NCI-H2196 treated with DMSO at 0.1 percent for 48 hours (cell line): ENCODE results near the gene RAB8A.

Experiments
- DNase-seq: peaks from one replicate; lab custom pipeline; 2025; ENCODE audit not compliant: unreplicated experiment; lab: John Stamatoyannopoulos, UW

Gene RAB8A

GRCh38 chr19:16139752-16140151 lies 28.1 kb downstream of the RAB8A start:
- no peak for DNase-seq

DNA sequence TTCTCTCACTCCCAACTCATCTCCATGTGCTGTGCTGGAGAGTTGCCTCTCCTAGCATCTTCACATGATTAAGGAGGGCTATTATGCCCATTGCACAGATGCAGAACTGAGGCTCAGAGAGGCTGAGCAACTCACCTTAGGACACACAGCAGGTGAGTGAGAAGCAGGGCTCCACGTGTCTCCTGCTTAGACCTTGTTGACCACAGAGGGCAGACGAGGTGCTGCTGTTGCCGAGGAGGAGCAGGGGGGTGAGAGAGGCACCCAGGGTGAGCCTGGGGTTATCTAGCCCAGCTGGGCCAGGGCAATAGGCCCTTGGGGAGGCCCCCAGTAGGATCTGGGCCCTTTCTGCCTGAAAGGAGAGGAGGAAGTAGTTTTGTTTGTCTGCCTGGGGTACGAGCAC lies 29.4 kb downstream of the RAB8A start:
- no peak for DNase-seq

GRCh38 chr19:16142032-16142580 lies 30.4 kb downstream of the RAB8A start:
- DNase-seq = no peak

- peak; percentile 61 for DNase-seq
These were observed 31.9 kb downstream of the RAB8A start, which contains the start of gene HSH2D for GRCh38 chr19:16143399-16144215. HSH2D (plus strand) TSS chr19:16143685; CDS start chr19:16148751, 5,066 bp downstream.

GRCh38 chr19:16144216-16144581 lies 32.5 kb downstream of the RAB8A start:
- no peak for DNase-seq

DNA sequence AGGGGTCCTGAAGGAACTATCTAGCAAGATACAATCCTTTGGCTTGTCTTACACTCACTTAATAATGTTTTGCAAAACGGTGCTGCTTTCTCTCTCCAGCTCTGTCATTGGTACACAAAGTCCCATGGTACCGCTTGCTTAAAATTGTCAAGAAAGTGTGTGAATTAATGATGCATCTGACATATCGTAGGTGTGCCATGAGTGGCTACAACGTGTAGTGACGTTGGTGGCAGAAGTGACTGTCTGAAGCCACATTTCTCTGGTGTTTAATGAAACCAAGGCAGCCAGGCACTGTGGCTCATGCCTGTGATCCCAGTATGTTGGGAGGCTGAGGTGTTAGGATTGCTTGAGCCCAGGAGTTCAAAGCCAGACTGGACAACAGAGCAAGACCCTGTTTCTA lies 34.4 kb downstream of the RAB8A start:
- DNase-seq = no peak

DNA sequence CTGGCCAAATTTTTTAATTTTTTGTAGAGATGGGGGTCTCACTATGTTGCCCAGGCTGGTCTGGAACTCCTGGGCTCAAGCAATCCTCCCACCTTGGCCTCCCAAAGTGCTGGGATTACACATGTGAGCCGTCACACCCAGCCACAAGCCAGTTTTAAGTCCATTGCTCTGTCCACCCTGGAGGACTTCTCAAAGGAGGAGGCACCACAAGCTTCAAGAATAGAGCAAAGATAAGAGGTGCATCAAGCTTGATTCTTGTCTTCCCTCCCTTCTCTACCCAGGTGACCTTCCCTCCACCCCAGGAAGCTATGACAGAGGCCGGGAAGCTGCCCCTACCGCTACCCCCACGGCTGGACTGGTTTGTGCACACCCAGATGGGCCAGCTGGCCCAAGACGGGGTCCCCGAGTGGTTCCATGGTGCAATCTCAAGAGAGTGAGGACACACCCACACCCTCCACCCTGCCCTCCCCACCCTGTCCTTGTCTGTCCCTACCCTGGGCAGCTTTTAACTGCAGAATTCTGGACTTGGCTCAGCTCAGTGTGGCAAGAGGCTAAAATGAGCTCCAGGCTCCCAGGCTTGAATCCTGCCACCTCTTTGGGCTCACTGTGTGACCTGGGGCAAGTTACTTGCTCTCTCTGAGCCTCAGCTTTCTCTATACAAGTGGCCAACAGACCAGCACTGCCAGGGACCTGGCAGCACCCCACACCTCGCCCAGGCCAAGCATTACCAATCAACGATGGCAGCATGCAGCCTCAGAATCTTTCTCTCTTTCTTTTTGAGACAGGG lies 36.9 kb downstream of the RAB8A start:
- DNase-seq = no peak

DNA sequence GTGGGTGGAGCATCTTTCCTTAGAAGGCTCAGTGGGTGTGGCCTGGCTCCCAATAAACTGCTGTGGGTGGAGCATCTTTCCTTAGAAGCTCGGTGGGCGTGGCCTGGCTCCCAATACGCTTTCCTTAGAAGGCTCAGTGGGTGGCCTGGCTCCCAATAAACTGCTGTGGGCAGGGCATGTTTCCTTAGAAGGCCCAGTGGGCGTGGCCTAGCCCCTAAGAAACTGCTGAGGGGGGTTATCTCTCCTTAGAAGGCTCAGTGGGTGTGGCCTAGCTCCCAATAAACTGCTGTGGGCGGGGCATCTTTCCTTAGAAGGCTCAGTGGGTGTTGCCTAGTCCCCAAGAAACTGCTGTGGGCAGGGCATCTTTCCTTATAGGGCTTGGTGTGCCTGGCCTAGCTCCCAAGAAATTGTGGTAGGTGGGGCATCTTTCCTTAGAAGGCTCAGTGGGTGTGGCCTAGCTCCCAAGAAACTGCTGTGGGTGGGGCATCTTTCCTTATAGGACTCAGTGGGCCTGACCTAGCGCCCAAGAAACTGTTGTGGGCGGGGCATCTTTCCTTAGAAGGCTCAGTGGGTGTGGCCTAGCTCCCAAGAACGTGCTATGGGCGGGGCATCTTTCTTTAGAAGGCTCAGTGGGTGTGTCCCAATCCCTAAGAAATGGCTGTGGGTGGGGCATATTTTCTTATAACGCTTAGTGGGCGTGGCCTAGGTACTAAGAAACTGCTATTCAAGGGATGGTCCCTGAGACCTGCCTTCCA lies 42.1 kb downstream of the RAB8A start:
- DNase-seq = no peak

DNA sequence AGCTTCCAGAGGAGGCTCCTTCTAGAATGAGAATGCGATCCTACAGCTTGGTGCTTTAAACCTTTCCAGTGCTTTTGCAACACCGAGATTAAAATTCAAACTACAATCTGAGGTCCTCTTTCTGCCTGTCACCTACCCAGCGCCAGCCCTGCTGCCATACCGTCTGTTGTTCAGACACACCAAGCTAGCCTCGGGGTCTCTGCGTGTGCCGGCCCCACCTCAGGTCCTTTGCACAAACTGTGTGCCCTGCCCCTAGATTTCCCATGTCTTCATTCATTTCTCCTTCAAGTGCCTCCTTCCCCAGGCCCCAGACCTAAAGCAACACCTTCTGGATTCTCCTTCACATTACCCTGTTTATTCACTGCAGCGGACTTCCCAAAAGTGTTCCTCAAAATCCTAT lies 42.9 kb downstream of the RAB8A start:
- DNase-seq = no peak

DNA sequence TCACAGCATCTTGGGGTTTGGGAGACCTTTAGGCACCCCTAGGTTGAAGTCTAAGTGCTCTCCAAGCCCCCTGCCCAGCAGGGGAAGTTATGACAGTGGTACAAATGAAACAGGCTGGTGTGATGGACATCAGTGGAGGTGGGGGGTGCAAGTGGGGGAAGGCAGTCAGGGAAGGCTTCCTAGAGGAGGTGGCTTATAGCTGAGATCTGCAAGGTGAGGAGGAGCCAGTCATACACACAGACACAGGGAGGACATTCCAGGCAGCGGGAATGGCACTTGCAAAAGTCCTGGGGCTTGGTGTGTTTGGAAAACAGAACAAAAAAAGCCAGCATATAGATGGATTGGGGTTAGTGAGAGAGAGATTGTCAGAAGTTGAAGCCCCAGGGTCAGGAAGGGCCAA lies 43.4 kb downstream of the RAB8A start:
- no peak for DNase-seq

DNA sequence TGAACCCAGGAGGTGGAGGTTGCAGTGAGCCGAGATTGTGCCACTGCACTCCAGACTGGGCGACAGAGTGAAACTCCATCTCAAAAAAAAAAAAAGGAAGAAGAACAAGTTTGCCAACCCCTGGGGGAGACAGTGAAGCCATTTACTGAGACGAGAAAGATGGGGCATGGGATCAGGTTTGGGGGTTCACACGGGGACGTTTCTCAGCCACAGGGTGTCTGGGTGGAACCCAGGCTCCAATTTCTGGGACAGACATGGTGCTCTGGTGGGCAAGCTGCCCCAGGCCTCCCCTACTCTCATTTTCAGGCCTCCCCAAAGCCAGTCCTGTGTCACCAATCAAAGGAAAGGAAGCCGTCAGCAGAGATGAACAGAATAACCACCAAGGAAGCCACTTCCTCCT lies 45.2 kb downstream of the RAB8A start:
- no peak for DNase-seq

DNA sequence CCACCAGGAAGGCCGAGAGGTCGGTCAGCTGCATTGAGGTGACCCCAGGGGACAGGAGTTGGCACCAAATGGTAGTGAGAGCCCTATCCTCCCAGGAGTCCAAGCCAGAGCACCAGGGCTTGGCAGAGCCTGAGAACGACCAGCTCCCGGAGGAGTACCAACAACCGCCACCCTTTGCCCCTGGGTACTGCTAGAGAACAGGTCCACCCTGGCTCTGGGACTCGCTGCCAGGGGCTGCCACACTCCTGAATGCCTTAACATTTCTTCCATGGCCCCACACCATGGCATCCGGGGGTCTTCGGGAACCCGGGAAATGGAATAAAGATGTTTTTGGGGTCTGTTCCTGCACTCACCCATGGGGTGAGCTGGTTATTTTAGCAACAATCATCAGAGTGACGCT lies 45.9 kb downstream of the RAB8A start:
- DNase-seq = no peak

GRCh38 chr19:16159655-16160054 lies 48.0 kb downstream of the RAB8A start:
- DNase-seq = no peak

DNA sequence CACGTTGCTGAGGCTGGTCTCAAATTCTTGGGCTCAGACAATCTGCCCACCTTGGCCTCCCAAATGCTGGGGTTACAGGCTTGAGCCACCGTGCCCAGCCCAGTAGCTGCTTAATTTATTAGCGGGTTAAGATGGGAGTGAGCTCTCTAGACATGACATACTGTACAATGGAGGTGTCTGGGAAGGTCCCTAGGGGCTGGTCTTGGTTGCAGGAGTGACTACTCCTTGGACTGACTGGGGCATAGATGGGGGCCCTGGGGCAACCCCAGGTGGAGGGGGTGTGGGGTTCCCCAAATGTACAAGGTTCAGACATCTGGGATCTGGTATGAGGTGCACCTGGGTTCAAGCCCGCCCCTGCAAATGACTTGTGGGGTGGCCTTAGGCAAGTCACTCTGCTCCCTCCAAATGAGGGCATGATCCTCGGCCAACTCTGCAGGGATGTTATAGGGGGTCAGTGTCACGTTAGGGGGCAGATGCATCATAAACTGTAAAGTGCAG lies 48.8 kb downstream of the RAB8A start:
- no peak for DNase-seq

DNA sequence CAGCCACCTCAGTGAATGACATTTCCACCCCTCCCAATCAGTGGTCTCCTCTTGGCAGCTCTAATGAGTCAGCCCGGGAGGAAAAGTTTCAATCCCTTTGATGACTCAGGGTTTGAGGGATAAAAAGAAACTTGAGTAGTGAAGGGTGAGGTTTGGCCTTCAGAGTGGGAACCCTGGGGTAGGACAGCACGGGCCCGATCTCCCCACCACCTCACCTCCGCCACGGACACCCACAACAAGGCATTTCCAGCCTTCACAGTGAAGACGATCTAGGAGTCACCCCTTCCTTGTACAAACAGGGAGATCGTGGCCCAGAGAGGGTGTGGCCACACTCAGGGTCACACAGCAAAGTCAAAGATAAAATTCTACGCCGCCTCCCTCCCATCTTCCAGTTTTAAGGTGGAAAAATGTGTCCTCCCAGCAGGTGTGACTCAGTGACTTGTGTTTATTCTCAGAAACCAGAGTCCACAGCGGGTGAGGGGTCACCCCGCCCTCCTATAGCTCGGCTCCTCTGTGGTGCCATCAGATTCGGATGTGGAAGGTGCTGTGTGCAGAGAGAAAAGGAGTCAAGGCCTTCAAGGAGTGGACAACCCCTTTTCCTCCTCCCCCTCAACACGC lies 49.4 kb downstream of the RAB8A start:
- DNase-seq = no peak

GRCh38 chr19:16161840-16162239 lies 50.2 kb downstream of the RAB8A start:
- no peak for DNase-seq

DNA sequence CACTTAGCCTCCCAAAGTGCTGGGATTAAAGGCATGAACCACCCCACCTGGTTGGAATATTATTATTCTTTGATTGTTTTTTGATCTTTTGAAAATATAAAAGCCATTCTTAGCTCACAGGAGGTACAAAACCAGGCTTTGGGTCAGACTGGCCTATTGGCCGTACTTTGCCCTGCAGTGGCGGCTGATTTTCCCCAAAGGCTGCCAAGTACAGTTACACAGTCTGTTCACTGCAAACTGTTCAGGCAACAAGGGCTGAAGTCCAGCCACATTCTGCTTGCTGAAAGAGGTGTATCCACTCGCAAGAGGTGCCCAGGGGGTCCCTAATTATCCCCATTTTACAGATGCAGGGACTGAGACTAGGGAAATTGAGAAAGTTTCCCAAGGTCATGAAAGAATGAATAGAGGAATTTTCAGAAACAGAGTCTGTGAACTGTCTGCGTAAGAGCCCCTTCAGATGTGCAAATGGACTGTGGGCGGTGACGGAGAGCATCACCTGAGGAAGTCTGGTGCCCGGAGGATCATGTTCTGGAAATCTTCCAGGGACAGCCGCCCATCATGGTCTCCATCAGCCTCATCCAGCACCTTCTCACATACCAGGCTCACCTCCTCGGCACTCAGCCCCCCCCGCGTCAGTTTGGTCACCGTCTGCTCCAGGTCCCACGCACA lies 52.7 kb downstream of the RAB8A start:
- DNase-seq = no peak

DNA sequence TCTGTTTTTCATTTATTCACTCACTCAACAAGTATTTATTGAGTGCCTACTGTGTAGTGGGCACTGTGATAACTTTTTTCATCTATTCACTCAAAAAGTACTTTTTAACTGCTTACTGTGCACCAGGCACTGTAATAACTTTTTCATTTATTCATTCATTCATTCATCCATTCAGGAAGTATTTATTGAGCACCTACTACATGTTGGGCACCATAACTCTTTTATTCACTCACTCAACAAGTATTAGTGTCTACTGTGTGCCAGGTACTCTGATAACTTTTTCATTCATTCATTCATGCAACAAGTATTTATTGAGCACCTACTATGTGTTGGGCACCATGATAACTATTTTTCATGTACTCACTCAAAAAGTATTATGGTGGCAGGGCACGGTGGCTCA lies 54.7 kb downstream of the RAB8A start:
- no peak for DNase-seq

DNA sequence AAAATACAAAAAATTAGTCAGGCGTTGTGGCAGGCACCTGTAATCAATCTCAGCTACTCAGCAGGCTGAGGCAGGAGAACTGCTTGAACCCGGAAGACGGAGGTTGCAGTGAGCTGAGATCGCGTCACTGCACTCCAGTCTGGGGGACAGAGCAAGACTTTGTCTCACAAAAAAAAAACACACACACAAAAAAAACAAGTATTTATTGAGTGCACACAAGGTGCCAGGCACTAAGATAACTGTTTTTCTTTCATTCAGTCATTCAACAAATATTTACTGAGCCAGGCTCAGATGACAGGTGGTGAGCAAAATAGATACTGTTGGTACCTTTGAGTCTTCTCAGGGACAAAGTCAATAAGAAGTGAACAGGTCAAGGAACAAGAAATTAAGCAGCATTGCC lies 55.4 kb downstream of the RAB8A start:
- no peak for DNase-seq

- no peak for DNase-seq
These were observed 56.9 kb downstream of the RAB8A start for GRCh38 chr19:16168465-16169081.
